Measurements from ENCODE around the gene PLTP.
"Not testable (repeated sequence)": the region's sequence is repeated elsewhere in the genome, so short reads cannot be mapped to it uniquely, and the experiment has no call there.

Gene PLTP

DNA sequence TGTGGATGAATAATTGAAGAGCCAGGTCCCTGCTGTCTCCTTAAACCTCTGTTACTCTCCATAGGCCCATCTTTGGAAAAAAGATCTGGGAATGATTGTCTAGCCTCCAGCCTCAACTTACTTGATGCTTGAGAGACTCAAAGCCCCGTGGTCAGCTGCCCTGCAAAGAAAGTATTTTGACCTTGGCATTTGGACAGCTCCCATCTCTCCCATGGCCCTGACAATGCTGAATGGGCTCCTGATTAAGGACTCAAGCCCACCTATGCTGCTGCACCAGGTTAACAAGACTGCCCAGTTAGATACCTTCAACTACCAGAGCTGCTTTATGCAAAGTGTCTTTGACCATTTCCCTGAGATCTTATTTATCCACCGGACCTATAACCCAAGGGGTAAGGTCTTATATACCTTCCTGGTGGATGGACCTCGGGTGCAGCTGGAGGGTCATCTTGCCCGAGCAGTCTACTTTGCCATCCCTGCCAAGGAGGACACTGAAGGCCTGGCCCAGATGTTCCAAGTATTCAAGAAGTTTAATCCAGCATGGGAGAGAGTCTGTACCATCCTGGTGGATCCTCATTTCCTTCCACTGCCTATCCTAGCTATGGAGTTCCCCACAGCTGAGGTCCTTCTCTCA lies 29.4 kb downstream of the PLTP start:
- no peak overlapping the region for H3K4me3 ChIP-seq (ENCODE audit: low read depth, low read length)
- no peak for DNase-seq (ENCODE audit: low read depth)

DNA sequence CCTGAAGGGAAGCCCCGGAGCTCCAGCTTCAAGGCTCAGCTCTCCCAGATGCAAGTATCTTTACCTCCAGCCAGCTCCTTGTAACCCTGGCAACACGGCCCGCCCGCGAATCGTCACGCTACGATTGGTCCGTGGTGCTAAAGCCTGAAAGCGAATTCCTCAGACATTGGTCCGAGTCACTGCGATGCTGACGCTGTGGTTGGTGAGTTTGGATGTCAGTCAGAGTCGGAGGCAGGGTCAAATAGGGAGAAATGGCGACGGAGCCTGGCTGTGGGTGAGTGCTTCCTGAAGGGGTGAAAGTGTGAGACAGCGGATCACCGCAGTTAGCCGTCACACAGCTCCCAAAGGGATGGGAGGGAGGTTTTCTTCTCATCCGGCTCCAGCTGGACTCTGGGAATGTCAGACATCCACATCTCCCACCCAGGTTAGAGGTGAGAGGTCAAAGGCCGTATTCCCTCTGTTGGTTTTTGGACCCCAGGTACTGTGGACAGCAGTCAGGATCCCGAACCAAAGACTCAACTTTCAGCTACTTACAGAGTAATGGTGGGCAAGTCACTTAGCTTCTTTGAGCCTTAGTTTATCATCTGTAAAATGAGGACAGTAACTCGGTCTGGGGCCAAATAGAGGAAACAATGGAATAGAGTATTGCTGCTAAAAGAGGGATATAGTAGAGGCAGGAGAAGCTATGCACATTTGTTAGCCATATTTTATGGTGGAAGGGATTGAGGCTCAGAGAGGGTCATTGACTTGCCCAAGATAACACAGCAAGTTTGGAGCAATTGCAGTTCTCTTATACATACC lies 30.8 kb downstream of the PLTP start, which contains the start of gene ZSWIM1:
Gene ZSWIM1, plus strand, starts transcription at position 240 of the 801 bp plus-strand sequence. CDS start 1,366 bp downstream, outside the sequence.
- H3K4me3 ChIP-seq (ENCODE audit: low read depth, low read length) = peak within 1 kb of the TSS; percentile 68
- peak; percentile 94 for DNase-seq (ENCODE audit: low read depth)

DNA sequence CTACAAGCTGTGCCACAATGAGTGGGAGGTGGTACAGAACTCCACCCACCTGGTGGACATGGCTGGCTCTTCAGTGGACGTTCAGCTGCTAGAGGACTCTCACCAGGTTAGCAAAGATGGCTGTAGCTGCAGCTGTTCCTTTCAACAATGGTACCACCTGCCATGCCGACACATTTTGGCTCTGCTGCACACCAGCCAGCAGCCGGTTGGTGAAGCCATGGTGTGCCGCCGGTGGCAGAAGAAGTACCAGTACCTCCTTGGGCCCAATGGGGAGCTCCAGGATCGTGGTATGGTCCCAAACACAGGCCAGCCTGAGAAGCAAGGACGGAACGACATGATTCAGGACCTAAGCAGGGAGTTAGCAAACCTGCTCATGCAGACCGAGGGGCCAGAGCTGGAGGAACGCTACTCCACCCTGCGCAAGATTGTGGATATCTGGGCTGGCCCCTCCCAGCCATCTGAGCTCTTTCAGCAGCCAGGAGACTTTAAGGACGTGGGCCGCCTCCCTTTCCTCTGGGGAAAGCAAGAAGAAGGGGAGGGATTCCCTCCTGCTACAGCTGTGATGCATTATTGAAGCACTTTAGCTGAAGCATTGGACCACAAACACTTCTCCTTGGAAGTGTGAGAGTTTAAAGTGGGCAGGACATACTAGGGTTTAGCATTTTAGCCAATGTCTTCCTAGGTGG lies 33.7 kb downstream of the PLTP start:
- DNase-seq (ENCODE audit: low read depth) = no peak
- no peak overlapping the region for H3K4me3 ChIP-seq (ENCODE audit: low read depth, low read length)

DNA sequence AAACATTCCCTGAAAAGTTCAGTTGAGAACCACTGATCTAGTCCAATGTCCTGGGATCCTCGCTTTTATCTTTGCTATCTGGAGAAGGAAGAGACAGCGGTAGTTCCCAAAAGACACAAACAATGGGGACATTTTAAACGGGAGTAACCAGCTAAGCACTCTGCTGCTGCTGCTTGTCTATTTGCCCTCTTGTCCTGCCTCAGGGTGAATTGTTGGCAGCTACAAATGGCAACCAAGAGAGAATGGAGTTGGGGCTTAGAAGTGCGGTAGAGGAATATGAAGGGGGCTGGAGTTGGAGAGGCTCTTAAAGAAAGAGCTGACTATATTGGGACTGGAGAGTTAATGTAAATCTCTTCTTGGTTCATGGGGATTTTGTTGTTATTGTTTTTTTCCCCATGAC lies 37.4 kb downstream of the PLTP start:
- DNase-seq (ENCODE audit: low read depth) = no peak
- H3K4me3 ChIP-seq (ENCODE audit: low read depth, low read length) = no peak overlapping the region

DNA sequence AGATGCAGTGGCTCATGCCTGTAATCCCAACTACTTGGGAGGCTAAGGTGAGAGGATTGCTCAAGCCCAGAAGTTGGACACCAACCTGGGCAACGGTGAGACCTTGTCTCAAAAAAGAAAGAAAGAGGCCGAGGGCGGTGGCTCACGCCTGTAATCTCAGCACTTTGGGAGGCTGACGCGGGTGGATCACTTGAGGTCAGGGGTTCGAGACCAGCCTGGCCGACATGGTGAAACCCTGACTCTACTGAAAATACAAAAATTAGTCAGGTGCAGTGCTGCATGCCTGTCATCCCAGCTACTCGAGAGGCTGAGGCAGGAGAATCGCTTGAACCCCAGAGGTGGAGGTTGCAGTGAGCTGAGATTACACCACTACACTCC lies 37.9 kb downstream of the PLTP start:
- DNase-seq (ENCODE audit: low read depth); H3K4me3 ChIP-seq (ENCODE audit: low read depth, low read length): not testable (repeated sequence)

DNA sequence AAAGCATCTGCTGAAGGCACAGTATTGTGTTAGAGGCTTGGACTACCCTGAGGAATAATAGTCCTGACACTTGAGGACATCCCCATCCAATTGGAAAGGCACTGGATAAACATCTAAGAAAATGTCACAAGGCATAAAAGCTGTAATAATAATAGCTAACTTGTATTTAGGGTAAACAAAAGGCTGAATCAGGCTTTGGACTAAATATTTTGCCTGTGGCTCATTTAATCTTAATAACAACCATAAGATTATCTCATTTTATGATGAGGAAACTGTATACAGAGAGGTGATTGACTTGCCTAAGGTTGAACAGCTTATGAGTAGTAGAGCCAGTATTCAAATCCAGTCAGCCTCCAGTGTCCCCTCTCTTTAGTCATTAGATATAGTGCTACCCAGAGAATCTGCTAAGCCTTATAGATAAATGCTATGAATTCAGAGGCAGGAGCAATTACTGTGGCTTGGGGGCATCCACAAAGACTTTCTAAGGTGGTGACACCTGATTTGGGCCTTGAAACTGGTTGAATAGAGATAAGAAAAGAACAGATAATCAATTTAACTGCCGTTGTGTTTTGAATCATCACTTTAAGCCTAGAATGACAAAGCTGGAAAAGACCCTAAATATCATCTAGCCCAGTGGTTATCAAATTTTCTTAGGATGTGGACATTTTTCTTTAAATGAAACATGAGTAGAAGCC lies 38.4 kb downstream of the PLTP start:
- no peak overlapping the region for H3K4me3 ChIP-seq (ENCODE audit: low read depth, low read length)
- DNase-seq (ENCODE audit: low read depth) = no peak

DNA sequence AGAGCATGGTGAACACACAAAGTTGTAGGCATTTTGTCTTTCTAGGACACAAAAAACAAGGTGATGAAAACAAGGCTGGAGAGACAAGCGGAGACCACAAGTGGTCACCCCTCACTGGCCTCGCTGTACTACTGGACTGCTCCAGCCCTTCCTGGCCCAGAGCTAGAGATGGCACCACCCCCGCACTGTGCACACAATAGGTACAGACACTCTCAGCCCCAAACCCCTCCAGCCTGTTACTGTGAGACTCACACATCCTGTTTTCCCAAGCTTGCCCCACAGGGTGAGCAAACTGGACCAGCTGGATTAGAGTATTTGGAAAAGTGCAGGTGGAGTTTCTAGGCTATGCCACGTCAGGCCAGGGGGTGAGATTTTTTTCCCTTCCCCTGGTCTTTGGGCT lies 39.3 kb downstream of the PLTP start:
- no peak for DNase-seq (ENCODE audit: low read depth)
- no peak overlapping the region for H3K4me3 ChIP-seq (ENCODE audit: low read depth, low read length)

DNA sequence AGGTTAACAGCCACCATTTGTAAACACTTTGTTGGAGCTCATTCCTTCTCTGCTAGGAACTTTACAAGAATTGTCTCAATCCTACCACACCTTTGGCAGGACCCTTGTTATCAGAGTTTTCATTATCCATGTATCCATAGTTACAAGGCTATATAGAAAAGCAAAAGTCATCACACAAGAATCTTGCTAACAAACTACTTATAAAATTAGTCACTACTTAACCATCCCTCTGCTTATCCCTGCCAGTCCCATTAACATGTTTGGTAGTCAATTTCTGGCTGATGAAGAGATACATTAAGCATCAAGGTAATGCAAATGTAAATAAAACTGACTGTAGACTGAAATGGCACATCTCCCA lies 44.2 kb downstream of the PLTP start:
- no peak overlapping the region for H3K4me3 ChIP-seq (ENCODE audit: low read depth, low read length)
- no peak for DNase-seq (ENCODE audit: low read depth)

DNA sequence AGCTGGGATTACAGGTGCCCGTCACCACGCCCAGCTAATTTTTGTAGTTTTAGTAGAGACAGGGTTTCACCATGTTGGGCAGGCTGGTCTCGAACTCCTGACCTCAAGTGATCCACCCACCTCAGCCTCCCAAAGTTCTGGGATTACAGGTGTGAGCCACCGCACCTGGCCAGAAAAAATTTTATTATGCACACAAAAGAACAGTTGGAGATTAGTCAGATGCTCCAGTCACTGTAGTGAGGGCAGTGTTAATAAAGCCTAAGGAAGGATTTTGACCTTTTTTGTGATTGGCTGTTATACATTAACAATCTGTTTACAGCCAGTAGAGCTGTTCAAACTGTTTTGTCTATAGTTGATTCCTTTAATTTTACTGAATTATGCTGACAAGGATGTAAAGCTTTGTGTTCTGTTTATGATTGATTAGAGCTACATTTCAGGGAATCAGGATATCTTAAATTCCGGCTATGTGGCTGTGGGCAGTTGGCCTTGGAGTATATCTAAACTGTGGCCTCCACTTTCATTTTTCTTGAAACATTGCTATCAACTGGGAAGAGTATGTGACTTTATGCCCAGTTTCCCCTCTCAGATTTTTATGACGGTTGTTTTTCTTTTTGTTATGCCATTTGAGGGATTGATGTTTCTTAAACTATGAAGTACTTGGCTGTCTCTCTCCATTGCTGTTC lies 44.7 kb downstream of the PLTP start:
- no peak overlapping the region for H3K4me3 ChIP-seq (ENCODE audit: low read depth, low read length)
- DNase-seq (ENCODE audit: low read depth) = no peak

DNA sequence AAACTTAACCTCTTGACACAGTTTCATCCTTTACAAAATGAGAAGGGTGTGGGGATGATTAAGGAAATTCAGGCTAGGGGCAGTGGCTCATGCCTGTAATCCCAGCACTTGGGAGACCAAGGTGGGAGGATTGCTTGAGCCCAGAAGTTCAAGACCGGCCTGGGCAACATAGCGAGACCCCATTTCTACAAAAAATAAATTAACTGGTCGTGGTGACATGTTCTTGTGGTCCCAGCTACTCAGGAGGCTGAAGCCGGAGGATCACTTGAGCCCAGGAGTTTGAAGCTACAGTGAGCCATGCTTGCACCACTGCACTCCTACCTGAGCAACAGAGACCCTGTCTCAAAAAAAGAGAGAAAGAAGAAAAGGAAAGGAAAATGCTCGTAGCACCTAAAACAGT lies 45.5 kb downstream of the PLTP start:
- H3K4me3 ChIP-seq (ENCODE audit: low read depth, low read length) = no peak overlapping the region
- DNase-seq (ENCODE audit: low read depth) = no peak

DNA sequence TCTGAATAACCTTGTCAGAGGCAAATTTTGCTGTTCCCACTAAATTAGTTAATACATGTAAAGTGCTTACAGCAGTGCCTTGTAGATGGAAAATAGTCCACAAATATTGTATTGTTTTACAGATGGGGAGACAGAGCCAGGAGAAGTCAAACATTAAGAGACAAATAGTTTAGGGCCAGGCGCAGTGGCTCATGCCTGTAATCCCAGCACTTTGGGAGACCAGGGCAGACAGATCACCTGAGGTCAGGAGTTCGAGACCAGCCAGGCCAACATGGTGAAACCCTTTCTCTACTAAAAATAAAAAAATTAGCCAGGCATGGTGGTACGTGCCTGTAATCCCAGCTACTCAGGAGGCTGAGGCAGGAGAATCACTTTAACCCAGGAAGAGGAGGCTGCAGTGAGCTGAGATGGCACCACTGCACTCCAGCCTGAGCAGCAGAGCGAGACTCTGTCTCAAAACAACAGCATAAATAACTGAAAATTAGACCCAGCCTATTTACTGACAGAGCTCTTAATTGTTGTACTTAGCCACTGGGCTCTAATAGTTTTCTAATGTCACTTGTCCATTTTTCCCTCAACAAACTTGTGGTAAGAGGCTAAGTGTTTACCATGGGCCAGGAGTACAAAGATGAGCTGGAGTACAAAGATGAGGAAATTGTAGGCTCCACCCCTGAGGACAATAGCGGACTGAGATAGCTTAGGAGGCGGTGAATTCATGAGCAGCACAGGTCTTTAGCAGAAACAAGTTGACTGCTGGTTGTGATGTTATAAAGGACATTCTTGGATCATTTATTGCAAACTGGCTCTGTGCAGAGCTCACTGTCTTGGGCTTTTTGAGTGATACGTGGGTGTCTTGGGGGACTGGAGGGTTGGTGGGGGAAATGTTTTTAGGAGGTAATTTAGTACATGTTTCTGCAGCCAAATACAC lies 48.1 kb downstream of the PLTP start:
- DNase-seq (ENCODE audit: low read depth) = no peak
- H3K4me3 ChIP-seq (ENCODE audit: low read depth, low read length) = no peak overlapping the region

DNA sequence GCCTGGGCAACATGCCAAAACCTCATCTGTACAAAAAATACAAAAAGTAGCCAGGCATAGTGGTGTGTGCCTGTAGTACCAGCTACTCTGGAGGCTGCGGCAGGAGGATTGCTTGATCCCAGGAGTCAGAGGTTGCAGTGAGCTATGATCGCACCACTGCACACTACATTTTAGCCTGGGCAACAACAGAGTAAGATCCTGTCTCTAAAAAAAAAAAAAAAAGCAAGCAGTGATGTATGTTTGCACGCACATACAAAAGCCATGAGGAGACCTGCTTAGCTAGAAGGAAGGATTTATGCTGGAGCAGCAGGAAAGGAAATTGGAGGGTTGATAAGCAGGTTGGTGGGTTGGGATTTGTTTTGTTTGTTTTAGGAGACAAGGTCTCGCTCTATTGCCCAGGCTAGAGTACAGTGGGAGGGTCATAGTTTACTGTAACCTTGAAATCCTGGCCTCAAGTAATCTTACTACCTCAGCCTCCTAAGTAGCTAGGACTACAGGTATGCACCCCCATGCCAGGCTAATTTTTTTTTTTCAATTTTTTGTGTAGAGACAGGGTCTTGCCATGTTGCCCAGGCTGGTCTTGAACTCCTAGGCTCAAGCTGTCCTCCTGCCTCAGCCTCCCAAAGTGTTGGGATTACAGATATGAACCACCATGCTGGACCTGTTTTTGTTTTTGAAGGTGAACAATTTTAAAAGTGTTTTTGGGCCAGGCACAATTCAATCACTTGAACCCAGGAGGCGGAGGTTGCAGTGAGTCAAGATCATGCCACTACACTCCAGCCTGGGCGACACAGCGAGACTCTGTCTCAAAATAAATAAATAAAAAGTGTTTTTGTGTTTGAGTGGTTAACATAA lies 50.5 kb downstream of the PLTP start:
- no peak for DNase-seq (ENCODE audit: low read depth)
- H3K4me3 ChIP-seq (ENCODE audit: low read depth, low read length) = no peak overlapping the region

DNA sequence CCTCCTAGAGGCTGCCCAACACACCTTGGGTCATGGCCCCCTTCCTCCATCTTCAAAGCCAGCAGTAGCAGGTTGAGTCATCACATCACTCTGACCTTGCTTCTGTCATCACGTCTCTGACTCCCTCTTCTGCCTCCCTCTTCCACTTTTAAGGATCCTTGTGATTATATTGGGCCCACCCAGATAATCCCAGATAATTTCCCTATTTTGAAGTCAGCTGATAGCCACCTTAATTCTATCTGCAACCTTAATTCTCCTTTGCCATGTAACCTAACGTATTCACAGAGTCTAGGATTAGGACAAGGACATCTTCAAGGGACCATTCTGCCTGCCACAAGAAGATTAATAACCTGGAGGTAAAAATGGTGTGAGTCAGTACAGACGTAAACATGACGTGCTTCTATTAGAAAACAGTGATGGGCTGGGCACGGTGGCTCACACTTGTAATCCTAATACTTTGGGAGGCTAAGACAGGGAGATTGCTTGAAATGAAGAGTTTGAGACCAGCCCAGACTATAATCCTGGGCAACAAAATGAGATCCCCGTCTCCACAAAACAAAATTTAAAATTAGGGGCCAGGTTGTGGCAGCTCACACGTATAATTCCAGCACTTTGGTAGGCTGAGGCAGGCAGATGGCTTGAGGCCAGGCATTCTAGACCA lies 51.3 kb downstream of the PLTP start:
- H3K4me3 ChIP-seq (ENCODE audit: low read depth, low read length) = no peak overlapping the region
- no peak for DNase-seq (ENCODE audit: low read depth)

DNA sequence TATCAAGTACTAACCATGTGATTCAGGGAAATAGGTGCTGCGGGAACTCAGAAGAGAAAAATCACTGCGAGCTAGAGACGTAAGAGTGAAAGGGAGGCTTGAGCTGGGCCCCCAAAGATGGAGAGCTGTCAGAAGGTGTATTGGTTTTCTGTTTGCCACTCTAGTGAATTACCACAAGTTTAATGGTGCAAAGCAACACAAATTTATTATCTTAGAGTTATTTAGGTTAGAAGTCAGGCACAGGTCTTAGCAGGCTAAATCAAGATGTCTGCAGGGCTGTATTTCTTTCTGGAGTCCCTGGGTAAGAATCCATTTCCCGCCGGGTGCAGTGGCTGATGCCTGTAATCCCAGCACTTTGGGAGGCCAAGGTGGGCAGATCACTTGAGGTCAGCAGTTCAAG lies 52.0 kb downstream of the PLTP start:
- no peak for DNase-seq (ENCODE audit: low read depth)

DNA sequence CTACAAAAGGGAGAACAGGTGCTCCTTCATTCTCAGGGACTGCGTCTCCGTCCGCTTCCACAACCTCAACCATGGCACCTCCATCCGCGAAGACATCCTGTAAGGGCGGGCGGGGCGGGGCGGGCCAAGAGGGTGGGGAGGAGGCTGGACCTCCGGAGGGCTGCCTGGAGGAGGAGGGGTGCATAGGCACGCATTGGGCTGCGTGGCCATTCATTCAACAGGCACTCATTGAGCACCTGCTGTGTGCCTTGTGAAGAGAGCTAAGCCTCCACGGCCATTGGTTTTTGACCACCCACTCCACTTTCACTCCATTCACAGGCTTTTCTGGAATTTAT lies 54.1 kb downstream of the PLTP start:
- peak overlapping the region; percentile 90 for H3K4me3 ChIP-seq (ENCODE audit: low read depth, low read length)
- DNase-seq (ENCODE audit: low read depth) = no peak

More for the DNA sequence above, 52.0 kb downstream of the PLTP start:
- no peak overlapping the region for H3K4me3 ChIP-seq (ENCODE audit: low read depth, low read length)

DNA sequence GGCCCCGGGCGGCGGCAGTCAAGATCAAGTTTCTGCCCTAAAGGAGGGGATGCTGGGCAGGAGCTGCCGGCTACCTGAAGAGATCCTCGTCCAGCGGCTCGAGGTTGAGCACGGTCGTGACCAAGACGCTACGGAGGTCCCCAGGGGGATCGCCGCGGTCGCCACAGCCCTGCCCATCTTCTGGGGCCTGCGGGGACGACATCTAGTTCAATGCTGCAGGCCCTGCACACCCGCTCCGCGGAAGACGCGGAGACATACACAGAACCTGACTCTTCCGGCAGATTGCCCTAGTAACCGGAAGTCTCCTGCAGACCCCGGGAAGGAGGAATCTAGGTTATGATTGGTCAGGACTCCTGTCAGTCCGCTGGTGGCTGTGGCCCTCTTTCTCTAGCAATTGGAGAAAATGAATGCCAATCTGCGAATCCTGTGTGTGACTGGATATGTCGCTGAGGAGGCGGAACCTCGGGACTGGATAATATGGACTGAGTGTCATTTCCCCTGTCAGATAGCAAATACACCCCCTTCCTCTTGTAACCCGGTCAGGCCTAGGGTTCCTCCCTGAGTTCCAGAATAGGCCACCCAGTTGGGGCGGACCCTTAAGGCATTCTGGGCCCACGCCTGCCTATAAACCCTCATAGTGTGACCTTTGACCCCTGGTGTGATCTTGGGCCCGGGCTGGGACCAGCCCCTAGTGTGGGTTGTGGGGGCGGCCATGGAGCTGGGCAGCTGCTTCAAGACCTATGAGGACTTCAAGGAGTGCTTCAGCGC lies 54.7 kb downstream of the PLTP start, which contains the start of the genes ACOT8 and ZSWIM3:
Gene ACOT8, minus strand, starts transcription at position 279 of the 768 bp plus-strand sequence. Its CDS starts 77 bp downstream, at position 202.
Gene ZSWIM3, plus strand, starts transcription at position 501 of the 768 bp plus-strand sequence. Its CDS starts 212 bp downstream, at position 713.
- peak within 1 kb of the TSS; percentile 90 for H3K4me3 ChIP-seq (ENCODE audit: low read depth, low read length)
- peak; percentile 100 for DNase-seq (ENCODE audit: low read depth)
